Measurements from ENCODE around the gene KRTAP9-6.

DNA sequence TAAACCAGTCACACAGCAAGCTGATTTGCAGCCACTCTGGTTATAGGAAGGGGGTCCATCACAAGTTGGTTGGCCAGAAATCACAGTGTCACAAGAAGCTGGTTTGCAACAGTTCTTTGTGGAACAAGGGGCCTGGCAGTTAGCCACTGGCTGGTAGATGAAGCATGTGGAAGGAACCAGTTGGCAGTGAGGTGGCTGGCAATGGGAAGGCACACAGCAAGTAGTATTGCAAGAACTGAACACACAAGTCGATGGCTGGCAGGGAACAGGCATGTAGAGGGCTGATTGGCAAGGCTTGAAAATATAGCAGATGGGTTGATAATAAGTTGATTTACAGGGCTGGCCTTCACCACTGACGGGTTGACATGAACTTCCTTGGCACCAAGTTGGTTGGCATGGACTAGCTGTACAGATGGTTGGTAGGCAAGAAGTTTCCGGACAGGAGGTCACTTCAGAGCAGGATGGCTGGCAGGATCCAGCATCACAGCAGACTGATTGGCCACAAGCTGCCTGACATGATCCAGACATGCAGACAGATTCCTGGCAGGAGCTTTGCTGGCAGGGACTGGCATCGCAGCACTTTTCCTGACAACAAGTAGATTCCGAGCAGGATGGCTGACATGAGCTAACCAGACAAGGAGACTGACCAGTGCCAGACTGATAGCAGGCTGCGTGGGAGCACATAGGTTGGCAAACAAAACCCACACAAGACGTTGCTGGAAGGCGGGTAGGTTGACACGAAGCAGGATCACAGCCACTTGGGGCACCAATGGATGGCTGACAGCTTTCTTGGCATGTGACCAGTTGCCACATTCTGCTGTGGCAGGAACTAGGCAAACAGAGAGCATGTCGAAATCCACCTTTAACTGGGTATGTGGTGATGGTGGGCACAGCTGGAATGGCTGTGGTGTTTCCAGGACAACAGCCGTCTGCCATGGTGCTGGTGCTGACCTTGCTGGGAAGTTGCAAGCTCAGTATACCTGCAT is 37.0 kb downstream of the KRTAP9-6 start, which contains the start of gene KRTAP29-1:
- no peak for TF ChIP-seq RAD21 (conservative IDR thresholded peaks at IDR 0.05)
- TF ChIP-seq, protein P1, sequence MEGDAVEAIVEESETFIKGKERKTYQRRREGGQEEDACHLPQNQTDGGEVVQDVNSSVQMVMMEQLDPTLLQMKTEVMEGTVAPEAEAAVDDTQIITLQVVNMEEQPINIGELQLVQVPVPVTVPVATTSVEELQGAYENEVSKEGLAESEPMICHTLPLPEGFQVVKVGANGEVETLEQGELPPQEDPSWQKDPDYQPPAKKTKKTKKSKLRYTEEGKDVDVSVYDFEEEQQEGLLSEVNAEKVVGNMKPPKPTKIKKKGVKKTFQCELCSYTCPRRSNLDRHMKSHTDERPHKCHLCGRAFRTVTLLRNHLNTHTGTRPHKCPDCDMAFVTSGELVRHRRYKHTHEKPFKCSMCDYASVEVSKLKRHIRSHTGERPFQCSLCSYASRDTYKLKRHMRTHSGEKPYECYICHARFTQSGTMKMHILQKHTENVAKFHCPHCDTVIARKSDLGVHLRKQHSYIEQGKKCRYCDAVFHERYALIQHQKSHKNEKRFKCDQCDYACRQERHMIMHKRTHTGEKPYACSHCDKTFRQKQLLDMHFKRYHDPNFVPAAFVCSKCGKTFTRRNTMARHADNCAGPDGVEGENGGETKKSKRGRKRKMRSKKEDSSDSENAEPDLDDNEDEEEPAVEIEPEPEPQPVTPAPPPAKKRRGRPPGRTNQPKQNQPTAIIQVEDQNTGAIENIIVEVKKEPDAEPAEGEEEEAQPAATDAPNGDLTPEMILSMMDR (IDR thresholded peaks at IDR 0.05; ENCODE audit: poor library complexity, severe bottlenecking), result no peak
- no peak for TF ChIP-seq POLR2AphosphoS5 (IDR thresholded peaks at IDR 0.05)
- TF ChIP-seq MXI1 (conservative IDR thresholded peaks at IDR 0.05; ENCODE audit: poor library complexity, severe bottlenecking), result no peak
- no peak for TF ChIP-seq EP300 (conservative IDR thresholded peaks at IDR 0.05; ENCODE audit: poor library complexity, severe bottlenecking)
- no peak for TF ChIP-seq EZH2 (IDR thresholded peaks at IDR 0.05; ENCODE audit: borderline replicate concordance, insufficient read depth, low read length, poor library complexity, severe bottlenecking)
- no peak for TF ChIP-seq TAF1 (IDR thresholded peaks at IDR 0.05; ENCODE audit: low read depth)

All from neural cell (in vitro differentiated cells).